ACHN (cell line): ENCODE measurements around the gene TSPO.

Experiments
- DNase-seq: peaks from one replicate; pipeline ENCODE4 v3.0.0-alpha.2; 2015
- in situ Hi-C: cut with HindIII; loops from 2 replicates; pipeline ENCODE4 v1.10.0; 2017; ENCODE audit warnings: low sequenced_read_pairs, low pct_ligation_motif_present, low pct_unique_long_range_greater_than_20kb

Gene TSPO

DNA sequence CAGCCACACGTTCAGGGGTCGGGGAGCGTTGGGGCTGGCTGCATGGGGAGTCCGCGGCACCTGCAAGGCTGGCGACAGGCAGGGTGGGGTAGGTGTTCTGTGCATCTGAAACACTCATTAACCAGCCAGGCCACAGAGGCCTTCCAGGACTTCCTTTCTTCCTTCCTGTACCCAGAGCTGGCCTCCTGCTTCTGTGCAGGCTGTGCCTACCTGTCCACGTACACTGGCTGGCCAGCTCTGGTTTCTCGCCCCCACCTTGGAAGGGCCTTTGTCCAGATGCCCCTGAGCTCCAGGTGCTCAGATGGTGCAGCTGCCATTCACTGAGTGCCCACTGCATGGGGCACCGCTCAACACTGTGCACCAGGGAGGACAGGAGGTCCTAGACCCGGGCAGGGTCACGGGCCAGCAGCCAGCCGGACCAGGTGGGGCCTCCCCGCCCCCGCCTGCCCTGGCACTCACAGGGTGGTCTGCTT, 19.7 kb downstream of the TSPO start:
- in situ Hi-C loops: no loop called here

DNA sequence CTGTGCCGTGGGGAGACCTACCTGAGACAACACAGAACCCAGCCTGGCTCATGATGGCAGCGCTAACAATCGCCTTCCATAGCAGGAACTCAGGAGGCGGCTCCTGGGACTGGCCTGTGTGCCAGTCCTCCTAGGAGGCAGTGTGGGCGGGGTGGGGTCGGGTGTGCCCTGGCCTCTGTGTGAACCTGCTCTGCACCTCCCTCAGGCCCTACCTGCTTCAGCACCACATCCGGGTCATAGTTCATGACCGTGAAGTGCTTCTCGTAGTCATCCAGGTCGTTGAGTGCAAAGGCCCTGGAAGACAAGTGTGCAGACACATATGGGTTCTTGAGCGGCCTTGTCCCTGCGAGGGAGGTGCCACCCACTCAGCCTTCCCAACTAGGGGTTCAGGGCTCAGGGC, 20.2 kb downstream of the TSPO start:
- no peak for DNase-seq
- in situ Hi-C loops: no loop called here

More for the DNA sequence above, 19.7 kb downstream of the TSPO start:
- DNase-seq: no peak

DNA sequence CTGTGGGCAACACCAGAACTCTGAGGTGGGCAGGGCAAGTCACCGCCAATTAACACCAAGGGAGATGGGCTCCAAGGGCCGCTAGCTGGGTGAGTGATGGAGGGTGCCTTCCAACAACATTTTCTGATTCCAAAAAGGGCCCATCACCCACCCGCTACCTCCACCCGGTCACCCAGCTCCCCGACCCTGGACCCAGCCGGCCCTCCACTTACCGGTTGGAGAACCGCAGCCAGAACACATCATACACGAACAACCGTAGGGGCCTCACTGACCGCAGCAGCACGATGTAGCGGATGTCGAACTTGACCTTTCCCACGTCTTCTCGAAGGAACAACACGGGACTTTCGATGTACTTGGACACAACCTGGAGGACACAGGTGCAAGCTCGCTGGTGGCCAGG, 20.8 kb downstream of the TSPO start:
- no peak for DNase-seq
- in situ Hi-C loops: no loop called here

DNA sequence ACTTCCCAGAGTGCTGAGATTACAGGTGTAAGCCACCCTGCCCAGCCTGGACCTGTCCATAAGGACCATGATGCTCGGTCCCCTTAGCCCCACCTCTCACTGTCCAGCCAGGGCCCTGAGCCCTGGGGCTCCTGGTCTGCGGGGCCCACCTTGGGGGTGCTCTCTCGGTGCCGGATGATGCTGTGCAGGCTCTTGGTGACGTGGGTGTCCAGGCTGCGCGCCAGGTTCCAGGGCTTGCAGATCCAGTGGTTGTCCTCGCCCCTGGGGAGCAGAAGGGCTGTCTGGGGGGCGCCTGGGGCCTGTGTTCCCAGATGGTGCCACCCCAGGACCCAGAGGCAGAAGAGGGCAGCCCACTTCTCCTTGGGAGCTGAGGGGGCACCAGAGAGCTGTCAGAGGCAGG, 22.2 kb downstream of the TSPO start:
- in situ Hi-C loops: no loop called here
- no peak for DNase-seq

DNA sequence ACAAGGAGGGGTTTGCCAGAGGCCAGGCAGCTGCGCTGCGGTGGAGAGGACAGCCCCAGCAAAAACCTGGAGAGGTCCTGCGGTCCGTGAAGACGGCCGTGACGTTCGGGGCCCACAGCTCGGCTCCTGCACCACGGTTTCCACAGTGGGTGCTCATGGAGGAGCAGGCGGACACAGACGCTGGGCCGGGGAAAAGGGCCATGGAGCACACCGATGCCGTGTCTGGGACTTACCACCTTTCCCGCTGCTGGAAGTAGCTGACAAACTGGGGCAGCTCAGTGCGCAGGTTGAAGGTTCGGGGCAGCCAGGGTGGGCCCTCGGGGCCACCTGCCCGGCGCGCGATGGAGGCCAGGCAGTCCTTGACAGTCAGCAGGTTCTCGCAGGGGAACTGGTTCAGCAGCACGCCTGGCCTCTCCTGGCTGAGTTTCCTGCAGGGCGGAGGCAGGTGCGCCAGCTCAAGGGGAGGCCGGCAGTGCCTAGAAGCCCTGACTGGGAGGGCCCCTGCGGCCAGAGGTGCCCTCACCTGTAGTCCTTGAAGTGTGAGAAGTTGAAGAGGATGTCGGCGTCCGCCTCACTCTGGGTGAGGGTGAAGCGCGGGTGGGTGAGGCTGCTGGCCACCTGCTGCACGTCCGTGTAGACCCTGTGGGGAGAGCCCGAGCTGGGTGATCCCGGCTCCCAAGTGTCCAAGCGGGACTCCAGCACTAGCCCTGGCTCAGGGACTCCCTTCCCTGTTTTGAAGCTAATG, 22.8 kb downstream of the TSPO start:
- in situ Hi-C loops: no loop called here
- no peak for DNase-seq

DNA sequence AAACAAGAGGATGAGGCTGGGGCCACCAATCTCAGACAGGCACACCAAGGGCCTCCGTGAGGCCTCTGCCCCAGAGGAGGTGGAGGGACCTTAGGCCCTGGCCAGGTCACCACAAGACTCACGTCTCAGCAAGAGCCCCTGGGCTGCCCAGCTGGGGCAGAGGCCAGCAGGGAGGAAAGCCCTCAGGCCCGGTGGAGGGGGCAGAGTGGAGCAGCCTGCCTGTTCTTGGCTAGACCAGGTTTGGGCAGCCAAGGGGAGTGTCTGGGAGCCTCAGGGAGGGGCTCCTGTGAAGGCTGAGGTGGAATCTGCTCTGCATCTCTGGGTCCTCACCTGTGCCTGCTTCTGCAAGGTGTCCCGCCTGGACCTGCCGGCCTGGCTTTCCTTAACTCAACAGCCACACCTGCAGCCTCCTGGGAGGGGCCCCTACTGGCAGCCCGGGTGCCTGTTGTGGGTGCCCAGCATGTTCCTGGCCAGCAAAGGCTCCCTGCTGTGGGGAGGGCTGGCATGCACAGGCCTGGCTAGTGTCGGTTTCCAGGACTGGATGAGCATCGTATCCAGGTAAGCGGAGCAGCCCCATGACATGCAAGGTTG, 23.7 kb downstream of the TSPO start:
- DNase-seq: no peak
- in situ Hi-C loops: no loop called here

DNA sequence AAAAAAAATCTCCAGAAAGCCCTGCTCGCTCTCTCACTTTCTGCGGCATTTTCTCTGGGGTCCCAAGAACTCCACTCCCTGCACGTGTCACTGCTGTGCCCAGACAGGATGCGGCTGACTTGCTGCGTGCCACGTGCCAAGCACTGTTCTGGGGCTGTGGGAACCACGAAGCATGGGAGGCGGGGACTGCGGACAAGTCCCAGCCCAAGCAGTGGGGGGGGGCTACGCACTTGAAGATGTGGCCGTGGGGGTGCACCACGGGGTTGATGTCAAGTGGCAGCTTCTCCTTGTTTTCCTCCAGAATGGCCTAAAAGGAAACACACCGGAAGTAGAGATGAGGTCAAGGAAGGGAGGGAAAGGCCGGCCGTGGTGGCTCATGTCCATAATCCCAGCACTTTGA, 24.7 kb downstream of the TSPO start:
- no peak for DNase-seq
- in situ Hi-C loops: no loop called here

DNA sequence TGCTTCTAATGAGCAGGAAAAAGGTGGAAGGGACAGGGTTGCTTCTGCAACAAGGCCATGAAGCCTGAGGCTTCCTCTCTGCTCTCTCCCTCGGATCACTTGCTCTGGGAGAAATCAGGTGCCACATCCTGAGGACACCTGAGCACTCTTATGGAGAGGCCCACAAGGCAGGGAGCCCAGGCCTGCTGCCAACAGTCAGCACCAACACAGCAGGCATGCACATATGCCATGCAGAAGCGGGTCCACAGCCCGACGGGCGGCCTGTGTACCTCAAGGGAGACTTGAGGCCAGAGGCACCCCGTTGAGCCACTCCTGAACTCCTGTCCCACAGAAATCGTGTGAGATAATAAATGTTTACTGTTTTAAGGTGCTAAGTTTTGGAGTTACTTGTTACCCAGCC, 26.1 kb downstream of the TSPO start:
- DNase-seq: no peak
- in situ Hi-C loops: no loop called here

DNA sequence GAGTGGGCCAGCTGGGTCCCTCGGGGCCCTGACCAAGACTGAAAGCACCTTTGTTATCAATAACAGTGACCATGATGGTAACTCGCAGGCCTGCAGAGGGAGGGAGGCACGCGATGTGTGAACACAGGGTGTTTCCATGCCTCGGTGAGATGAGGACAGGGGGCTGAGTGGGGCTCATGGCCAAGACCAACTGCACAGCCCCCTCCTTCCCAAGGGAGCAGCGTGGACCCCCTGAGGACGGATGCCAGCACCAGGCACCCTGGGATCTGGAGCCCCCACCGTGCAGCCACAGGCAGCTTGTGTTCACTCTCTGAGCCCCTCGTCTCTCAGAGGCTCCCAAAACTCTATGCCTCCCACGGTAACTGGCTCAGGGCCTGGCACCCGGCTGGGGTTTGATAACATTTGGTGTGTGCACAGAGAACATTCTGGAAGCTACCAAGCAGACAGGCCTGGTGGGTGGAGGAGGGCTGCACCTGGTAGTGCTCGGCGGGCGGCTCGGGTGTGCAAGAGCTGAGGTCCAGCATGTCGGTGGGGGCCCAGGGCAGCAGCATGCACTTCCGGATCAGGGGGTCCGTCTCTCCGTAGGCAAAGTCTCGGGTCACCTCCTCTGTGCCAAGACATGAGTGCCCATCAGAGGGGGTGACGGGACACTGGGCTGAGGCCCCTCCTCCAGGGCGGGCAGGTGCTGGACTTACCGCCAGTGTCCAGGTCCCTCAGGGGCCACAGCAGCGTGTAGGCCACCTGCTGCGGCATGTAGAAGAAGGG, 28.0 kb downstream of the TSPO start:
- in situ Hi-C loops: no loop called here
- DNase-seq: no peak

DNA sequence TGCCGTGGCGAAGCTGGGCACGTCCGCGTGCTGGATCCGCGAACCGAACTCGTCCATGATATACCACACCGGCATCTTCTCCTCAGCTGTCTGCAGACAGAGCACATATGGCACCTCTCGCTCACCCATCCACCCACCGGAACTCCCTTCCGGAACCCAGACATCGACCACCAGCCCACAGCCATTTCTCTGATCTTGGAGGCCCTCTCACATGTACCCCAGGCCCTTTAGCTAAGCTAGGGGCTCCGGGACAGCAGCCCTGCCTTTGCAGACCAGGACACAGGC, 28.5 kb downstream of the TSPO start:
- no peak for DNase-seq
- in situ Hi-C loops: no loop called here

DNA sequence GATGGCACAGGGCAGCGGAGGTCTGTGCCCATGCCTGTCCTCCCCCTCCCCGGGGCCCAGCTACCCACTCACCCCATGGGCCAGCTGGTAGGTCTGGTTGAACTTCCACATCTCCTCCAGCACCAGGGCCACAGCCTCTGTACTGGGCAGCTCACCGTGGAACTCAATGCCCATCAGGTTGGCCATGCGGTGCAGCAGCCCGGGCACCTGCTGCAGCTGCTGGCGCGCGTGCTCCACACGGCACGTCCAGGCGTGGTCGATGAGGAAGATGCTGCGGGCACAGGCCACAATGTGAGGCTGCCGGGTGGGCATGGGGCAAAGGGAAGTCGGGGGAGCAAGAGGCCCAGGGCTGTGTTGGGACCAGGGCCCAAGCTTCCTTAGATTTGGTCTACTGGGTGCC, 29.3 kb downstream of the TSPO start:
- in situ Hi-C loops: no loop called here
- DNase-seq: no peak

DNA sequence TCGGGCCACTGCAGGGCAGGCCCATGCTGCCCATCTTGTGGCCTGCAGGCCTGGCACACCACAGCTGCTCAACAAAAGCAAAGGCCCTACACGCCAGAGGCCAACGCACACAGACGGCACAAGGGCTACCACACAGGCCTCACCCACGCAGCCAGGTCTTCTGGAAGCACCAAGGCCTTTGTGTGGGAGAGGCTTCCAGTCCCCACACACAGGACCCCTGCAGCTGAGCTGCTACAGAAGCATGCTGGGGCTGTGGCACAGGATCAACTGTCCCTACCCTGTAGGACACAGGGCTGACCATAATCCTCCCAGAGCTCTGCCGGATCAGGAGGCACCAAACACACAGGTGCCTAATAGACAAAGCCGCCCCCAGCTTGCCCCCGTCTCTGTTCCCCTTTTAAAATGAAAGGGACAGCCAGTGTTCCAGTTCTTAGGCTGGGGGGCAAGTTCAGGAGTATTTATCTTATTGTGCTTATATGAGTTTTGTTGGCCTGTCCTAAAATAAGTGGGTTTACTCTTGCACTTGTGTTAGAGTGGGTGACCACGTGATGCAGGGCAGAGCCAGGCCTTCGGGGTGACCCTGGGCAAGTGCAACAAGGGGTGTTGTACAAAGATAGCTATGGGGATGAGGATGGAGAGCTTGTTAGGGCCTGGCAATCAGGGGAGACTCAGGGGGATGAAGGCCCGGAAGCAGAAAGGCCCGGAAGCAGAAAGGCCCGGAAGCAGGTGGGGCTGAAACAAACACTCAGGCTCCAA, 30.1 kb downstream of the TSPO start:
- no peak for DNase-seq
- in situ Hi-C loops: no loop called here

DNA sequence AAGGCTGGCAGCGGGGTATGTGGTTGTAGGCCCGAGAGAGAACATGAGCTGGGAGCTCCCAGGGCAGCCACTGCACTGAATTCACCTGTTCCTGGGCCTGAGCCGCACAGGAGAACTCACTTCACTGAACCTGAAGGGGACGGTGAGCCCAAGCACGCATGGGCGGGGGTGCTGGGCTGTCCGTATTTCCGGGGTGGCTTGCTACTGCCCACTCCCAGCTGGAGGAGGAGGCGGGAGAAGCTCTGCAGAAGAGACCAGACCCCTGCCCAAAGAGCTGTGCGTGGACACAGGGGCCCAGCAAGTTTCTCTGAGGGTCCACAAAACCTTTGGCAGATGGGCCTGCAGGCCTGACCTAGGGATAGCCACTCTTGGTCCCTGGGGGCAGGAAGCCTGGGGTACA, 30.8 kb downstream of the TSPO start:
- in situ Hi-C loops: no loop called here
- DNase-seq: no peak

DNA sequence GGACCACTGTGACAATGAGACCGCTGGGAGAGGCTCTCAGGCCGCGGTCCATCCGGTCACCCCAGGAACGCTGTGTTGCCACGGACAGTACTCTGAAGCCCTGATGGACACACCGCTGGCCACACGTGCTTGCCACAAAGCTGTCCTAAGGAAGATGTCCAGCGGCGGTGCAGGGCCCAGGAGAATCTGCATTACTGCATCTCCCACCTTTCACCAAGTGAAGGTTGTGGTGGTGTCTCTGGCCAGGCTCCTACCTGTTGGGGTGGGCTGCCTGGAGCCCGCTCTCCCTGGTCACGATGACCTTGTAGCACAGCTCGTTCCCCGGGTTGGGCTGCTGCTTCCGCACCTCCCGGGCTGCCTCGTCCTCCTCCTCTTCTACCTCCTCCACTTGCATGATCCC, 31.4 kb downstream of the TSPO start:
- in situ Hi-C loops: no loop called here
- DNase-seq: no peak

DNA sequence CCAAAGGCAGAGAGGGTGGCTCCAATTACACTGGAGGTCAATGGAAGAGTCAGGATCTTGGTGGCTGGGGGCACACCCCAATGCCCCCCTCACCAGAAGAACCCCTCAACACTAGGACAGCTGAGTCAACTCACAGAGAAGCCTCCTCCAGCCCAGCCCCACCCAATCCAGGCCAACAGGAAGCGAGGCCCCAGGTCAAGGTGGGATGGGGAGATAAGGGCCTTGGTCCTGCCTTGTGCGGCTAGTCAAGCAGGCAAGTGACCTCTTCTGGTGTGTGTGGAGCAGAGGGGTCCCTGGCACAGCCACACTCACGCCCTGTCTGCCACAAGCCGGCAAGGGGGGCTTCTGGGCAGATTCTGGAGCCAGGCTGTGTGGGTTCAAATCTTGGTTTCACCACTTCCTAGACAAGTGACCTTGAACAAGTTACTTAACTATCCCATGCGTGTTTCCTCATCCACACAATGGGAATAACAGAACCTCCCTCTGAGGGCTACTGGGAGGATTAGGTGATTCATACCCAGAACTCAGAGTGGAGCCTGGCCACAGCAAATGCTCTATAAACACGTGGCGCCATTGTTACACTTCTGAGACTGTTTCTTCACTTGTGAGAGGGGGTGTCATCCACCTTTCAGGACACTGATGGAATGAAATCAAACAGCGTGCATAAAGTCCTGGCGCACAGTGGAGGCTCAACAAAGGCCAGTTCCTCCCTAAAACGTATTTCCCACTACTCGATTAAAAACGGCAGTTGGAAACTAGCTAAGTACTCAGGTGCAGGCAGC, 32.3 kb downstream of the TSPO start:
- in situ Hi-C loops: no loop called here
- DNase-seq: no peak

DNA sequence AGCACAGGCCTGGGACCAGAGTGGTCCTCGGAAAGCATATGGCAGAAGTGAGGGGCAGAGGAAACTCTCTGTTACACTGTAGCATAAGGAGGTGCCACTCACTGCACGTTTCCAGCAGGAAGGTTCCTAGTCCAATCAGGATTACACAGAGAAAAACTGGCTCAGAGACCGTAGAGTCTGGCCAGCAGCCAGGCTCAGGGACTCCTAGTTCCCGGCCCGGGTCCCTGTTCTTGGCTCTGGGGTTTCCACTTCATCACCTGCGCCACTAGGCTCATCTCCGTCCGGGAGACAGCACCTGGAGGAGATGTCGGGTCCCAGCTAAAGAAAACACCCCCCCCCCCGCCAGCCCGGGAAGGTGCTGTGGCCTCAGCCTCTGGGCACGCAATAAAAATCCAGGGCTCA, 34.5 kb downstream of the TSPO start:
- DNase-seq: peak; percentile 27

DNA sequence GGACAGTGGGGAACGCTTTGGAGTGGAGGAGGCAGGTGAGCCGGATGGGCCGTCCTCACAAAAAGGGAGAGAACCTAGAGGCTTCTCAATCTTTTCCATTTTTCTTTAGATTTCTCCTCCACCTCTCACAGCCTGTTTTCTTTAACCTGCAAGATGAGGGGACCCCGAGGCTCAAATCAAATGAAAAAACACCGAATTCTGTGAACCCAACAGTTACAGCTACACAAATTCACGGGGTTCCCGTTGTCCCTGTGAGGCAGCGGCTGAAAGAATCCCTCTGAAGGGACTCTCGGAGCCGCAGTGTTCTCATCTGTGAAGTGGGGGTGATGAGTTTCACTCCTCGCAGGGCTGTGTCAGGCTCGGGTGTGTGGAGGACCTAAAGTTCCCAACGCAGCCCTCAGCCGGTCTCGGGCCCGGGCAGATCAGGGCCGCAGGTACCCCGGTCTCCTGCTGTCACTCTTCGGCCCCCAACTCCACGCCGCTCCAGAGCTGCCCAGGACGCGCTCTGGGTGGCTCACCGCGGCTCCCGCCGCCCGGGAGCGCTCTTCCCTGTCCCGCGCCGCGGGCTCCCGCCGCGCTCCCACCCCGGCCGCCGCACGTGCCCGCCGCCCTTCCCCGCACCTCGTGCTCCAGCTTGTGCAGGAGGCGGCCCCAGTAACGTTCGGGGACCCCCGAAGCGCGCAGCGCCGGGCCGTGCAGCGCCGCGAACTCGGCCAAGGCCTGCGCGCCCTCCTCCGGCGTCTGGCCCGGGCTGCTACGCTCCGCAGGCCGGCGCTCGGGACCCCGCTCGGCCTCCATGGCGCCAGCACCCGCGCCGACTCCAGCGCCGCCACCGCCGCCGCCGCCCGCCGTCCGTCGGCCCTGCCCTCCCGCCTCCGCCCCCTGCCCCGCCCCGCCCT, 35.2 kb downstream of the TSPO start, which contains the start of gene TTLL12:
Gene TTLL12, minus strand, starts transcription at position 863 of the 899 bp plus-strand sequence. Its CDS starts 65 bp downstream, at position 798.
- in situ Hi-C loops: no loop called here
- DNase-seq: peak; percentile 50

More for the DNA sequence above, 34.5 kb downstream of the TSPO start:
- in situ Hi-C loops: no loop called here
